Measurements from ENCODE around the gene HCFC1. TPM values are rescaled to one million over a fixed set of nuclear protein-coding genes. Genes with fewer than 3 reads are reported as not detected.
"Not testable (repeated sequence)": the region's sequence is repeated elsewhere in the genome, so short reads cannot be mapped to it uniquely, and the experiment has no call there.

Gene HCFC1
- total RNA-seq, 2 experiments from 2014 or later = 90.4 to 93.0 TPM

- no peak for DNase-seq
- peaks cover 46% of the 10 kb centered on the region for H3K4me1 Mint-ChIP-seq (ENCODE audit: low read depth)
- intact Hi-C loops (cut with micrococcal nuclease) = loop anchor here (5.0 kb wide), 1 partner anchor 39 kb away; no protein-coding TSS in a partner anchor
- H3K27ac Mint-ChIP-seq = peak overlapping the region; percentile 94
- no peak overlapping the region for H3K4me3 Mint-ChIP-seq
- H3K27me3 Mint-ChIP-seq = no peaks in the 10 kb centered on the region
- ChIA-PET POLR2A (interaction anchor here (0.7 to 3.4 kb wide), 2 partner anchors 13 to 15 kb away, joined by 3 to 40 read pairs; partner anchors contain the start of genes HCFC1 and TMEM187), CTCF (no interaction called here)
- peaks cover 7% of the 10 kb centered on the region for H3K36me3 Mint-ChIP-seq
- H3K9me3 Mint-ChIP-seq = no peaks in the 10 kb centered on the region
Measured at GRCh38 chrX:153983321-153983801, 11.7 kb upstream of the HCFC1 start.

DNA sequence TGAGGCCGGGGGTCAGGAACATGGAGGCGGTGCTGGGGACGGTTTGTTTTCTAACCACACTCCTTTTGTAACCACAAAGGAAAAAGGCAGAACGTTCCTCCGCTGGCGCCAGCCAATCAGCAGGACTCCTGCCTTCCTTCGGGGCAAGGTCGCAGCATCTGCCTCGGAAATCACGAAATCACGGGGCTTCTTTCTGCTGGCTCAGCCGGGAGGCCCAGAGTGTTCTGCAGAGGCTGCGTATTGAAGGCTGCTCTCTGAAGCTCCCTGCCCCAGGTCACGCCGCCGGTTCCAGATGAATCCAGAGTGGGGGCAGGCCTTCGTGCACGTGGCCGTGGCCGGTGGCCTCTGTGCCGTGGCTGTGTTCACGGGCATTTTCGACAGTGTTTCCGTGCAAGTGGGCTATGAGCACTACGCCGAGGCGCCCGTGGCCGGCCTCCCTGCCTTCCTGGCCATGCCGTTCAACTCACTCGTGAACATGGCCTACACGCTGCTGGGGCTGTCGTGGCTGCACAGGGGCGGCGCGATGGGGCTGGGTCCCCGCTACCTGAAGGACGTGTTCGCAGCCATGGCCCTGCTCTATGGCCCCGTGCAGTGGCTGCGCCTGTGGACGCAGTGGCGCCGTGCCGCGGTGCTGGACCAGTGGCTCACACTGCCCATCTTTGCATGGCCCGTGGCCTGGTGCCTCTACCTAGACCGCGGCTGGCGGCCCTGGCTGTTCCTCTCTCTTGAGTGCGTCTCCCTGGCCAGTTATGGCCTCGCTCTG, 10.3 kb upstream of the HCFC1 start:
- POLR2A ChIA-PET = interaction anchor here (1.2 to 3.4 kb wide), 4 partner anchors 8 to 57 kb away, joined by 3 to 40 read pairs (median 6); partner anchors contain the start of genes ARHGAP4, HCFC1, IRAK1 and TMEM187
- intact Hi-C loops (cut with micrococcal nuclease) = loop anchor here (1.0 to 5.0 kb wide), 2 partner anchors 10 to 40 kb away; partner anchors contain the start of gene TMEM187
- Mint-ChIP-seq H3K36me3 (peaks cover 7% of the 10 kb centered on the region), H3K27ac (peak overlapping the region; percentile 94), H3K4me1 (ENCODE audit: low read depth) (peaks cover 46% of the 10 kb centered on the region), H3K27me3 (no peaks in the 10 kb centered on the region), H3K4me3 (peak overlapping the region; percentile 62), H3K9me3 (no peaks in the 10 kb centered on the region)
- peak; percentile 86 for DNase-seq
- CTCF ChIA-PET = interaction anchor here (0.9 to 1.7 kb wide), 2 partner anchors 11 to 12 kb away, joined by 4 read pairs; partner anchors contain the start of gene HCFC1

DNA sequence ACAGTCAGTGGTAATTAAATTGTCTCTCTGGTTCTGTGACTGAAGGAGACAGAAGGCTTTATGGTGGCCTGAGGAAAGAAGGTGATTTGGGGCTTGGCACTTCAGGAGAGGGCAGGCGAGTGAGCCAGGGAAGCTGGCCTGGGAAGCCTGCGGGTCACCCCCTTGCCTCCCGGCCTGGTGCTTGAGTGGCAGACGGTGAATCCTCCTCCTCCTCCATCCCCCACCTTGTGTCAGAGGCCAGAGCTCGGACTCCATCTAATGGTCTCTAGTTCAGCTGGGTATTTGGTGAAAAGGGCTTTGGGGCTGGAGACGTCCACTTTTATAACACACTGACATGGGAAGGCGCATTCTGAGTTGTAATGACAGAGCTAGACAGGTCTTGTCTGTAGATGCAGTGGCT, 9.6 kb upstream of the HCFC1 start:
- peak overlapping the region; percentile 94 for H3K27ac Mint-ChIP-seq
- no peaks in the 10 kb centered on the region for H3K9me3 Mint-ChIP-seq
- H3K36me3 Mint-ChIP-seq = peaks cover 7% of the 10 kb centered on the region
- no peaks in the 10 kb centered on the region for H3K27me3 Mint-ChIP-seq
- no peak for DNase-seq
- ChIA-PET POLR2A (interaction anchor here (1.2 to 3.4 kb wide), 4 partner anchors 9 to 56 kb away, joined by 3 to 40 read pairs (median 6); partner anchors contain the start of genes ARHGAP4, HCFC1, IRAK1 and TMEM187), CTCF (interaction anchor here (1.7 kb wide), 1 partner anchor 10 kb away, joined by 4 read pairs; the partner anchor contains the start of gene HCFC1)
- peak overlapping the region; percentile 62 for H3K4me3 Mint-ChIP-seq
- peaks cover 46% of the 10 kb centered on the region for H3K4me1 Mint-ChIP-seq (ENCODE audit: low read depth)
- intact Hi-C loops (cut with micrococcal nuclease) = loop anchor here (1.0 to 5.0 kb wide), 2 partner anchors 9 to 41 kb away; partner anchors contain the start of gene TMEM187

GRCh38 chrX:153980394-153980793, 8.8 kb upstream of the HCFC1 start:
- not testable (repeated sequence) for H3K27me3 Mint-ChIP-seq, H3K36me3 Mint-ChIP-seq, H3K9me3 Mint-ChIP-seq
- H3K4me1 Mint-ChIP-seq (ENCODE audit: low read depth) = peaks cover 50% of the 10 kb centered on the region
- POLR2A ChIA-PET = interaction anchor here (0.8 to 3.4 kb wide), 3 partner anchors 10 to 58 kb away, joined by 3 to 40 read pairs (median 7); partner anchors contain the start of genes HCFC1, IRAK1 and TMEM187
- peak overlapping the region; percentile 69 for H3K4me3 Mint-ChIP-seq
- intact Hi-C loops (cut with micrococcal nuclease) = loop anchor here (5.0 kb wide), 1 partner anchor 42 kb away; no protein-coding TSS in a partner anchor
- peak; percentile 50 for DNase-seq
- H3K27ac Mint-ChIP-seq = peak overlapping the region; percentile 94
- CTCF ChIA-PET = interaction anchor here (0.6 to 1.7 kb wide), 2 partner anchors 9 to 33 kb away, joined by 3 to 4 read pairs; partner anchors contain the start of gene HCFC1

- no peak for DNase-seq
- ChIA-PET POLR2A (interaction anchor here (1.2 to 1.6 kb wide), 2 partner anchors 15 to 46 kb away, joined by 3 to 5 read pairs; no protein-coding TSS in a partner anchor), CTCF (interaction anchor here (0.9 to 1.0 kb wide), 2 partner anchors 38 to 45 kb away, joined by 3 read pairs; partner anchors contain the start of gene IRAK1)
- intact Hi-C loops (cut with micrococcal nuclease) = loop anchor here (10.0 kb wide), 2 partner anchors 120 to 400 kb away; partner anchors contain the start of genes EMD, FLNA and MECP2
- peak overlapping the region; percentile 88 for H3K4me3 Mint-ChIP-seq
- H3K4me1 Mint-ChIP-seq (ENCODE audit: low read depth) = peaks cover 17% of the 10 kb centered on the region
- peaks cover 5% of the 10 kb centered on the region for H3K36me3 Mint-ChIP-seq
- peak overlapping the region; percentile 99 for H3K27ac Mint-ChIP-seq
- H3K27me3 Mint-ChIP-seq = no peaks in the 10 kb centered on the region
- H3K9me3 Mint-ChIP-seq = no peaks in the 10 kb centered on the region
Measured at GRCh38 chrX:153974726-153975286, 3.2 kb upstream of the HCFC1 start.

DNA sequence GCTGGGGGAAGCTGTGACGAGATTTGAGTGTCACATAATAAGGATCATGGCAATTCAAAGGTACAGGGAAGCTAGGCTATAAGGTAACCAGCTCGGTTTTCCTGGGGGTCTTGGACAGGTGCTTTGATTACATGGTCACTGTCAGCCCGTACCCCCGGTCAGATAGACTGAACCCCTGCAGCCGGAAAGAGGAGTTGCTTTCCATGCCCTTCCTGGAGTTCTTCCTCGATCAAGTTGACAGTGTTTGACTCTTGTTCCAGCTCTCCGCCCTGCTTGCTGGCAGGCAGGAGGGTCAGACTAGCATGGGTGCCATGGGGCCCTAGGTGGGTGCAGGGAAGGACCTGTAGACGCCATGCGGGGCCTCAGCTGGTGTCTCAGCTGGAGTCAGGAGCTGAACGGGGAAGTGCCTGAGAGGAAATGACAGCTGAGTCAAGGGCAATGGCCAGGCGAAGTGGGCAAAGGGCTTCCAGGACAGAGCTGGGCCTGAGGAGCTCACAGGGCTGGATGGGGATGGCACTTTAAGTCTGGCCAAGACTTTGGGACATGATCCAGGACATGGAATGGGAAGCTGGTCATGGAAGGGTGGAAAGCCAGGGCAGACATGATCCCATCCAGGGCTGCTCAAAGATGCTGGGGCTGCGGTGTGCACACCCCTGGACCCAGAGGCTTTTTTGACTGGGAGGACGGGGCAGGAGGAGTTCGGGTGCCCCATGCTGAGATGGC, 2.5 kb upstream of the HCFC1 start:
- peak overlapping the region; percentile 88 for H3K4me3 Mint-ChIP-seq
- intact Hi-C loops (cut with micrococcal nuclease) = loop anchor here (10.0 kb wide), 2 partner anchors 121 to 401 kb away; partner anchors contain the start of genes EMD, FLNA and MECP2
- peaks cover 17% of the 10 kb centered on the region for H3K4me1 Mint-ChIP-seq (ENCODE audit: low read depth)
- ChIA-PET POLR2A (interaction anchor here (1.2 to 8.7 kb wide), 5 partner anchors 7 to 49 kb away, joined by 3 to 68 read pairs (median 7); partner anchors contain the start of gene ARHGAP4), CTCF (interaction anchor here (1.0 kb wide), 2 partner anchors 15 to 46 kb away, joined by 3 read pairs; partner anchors contain the start of gene IRAK1)
- no peak for DNase-seq
- H3K27me3 Mint-ChIP-seq = no peaks in the 10 kb centered on the region
- H3K9me3 Mint-ChIP-seq = no peaks in the 10 kb centered on the region
- peaks cover 11% of the 10 kb centered on the region for H3K36me3 Mint-ChIP-seq
- peak overlapping the region; percentile 99 for H3K27ac Mint-ChIP-seq

GRCh38 chrX:153973127-153974002, 1.7 kb upstream of the HCFC1 start:
- intact Hi-C loops (cut with micrococcal nuclease) = loop anchor here (10.0 kb wide), 2 partner anchors 121 to 401 kb away; partner anchors contain the start of genes EMD, FLNA and MECP2
- peaks cover 17% of the 10 kb centered on the region for H3K4me1 Mint-ChIP-seq (ENCODE audit: low read depth)
- peak overlapping the region; percentile 88 for H3K4me3 Mint-ChIP-seq
- H3K27me3 Mint-ChIP-seq = no peaks in the 10 kb centered on the region
- CTCF ChIA-PET = interaction anchor here (1.0 kb wide), 3 partner anchors 16 to 47 kb away, joined by 3 read pairs; partner anchors contain the start of gene IRAK1
- POLR2A ChIA-PET = interaction anchor here (1.0 to 8.7 kb wide), 6 partner anchors 8 to 48 kb away, joined by 3 to 68 read pairs (median 6); partner anchors contain the start of gene ARHGAP4
- H3K36me3 Mint-ChIP-seq = peaks cover 13% of the 10 kb centered on the region
- peak overlapping the region; percentile 99 for H3K27ac Mint-ChIP-seq
- no peaks in the 10 kb centered on the region for H3K9me3 Mint-ChIP-seq
- no peak for DNase-seq

DNA sequence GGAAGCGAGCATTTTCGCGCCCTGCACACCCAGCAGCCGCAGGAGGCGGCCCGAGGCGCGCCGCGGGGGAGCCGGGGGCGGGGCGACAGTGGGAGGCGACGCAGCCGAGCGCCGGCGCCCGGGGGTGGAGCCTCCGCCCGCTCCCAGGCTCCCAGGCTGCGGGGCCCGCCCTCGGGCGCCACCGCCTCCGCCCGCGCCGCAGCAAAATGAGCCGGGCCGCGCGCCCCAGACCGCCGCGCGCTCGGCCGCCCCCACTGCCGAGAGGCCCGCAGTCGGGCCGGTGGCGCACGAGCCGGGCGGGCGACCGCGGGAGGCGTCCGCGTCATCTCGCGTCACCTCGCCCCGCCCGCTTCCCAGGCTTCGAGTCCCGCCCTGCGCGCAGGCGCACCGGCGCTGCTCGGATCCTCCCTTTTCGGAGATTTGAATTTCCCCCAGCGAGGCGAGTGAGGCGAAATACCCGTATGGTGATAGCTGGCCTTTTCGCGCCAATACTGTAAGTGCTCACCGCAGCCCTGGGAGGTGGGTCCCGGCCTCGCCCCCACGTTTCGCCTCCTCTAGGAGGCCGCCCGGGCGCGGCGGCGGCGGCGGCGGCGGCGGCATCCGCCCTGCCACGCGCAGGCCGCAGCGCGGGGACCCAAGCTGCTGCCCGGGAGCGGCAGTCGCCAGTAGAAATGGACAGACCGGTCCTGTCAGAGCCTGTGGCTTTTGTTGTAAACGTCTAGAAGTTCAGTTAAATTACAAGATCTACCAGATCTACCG, 929 bp upstream of the HCFC1 start, which contains the start of gene TMEM187:
Gene TMEM187, plus strand, starts transcription at position 387 of the 759 bp plus-strand sequence. CDS start 9,309 bp downstream, outside the sequence.
- Mint-ChIP-seq H3K4me3 (peak within 1 kb of the TSS; percentile 100), H3K9me3 (no peaks in the 10 kb centered on the region), H3K27me3 (no peaks in the 10 kb centered on the region), H3K36me3 (peaks cover 19% of the 10 kb centered on the region), H3K4me1 (ENCODE audit: low read depth) (peaks cover 24% of the 10 kb centered on the region), H3K27ac (peak within 1 kb of the TSS; percentile 100)
- CTCF ChIA-PET = interaction anchor here (0.7 to 1.0 kb wide), 2 partner anchors 25 to 40 kb away, joined by 3 read pairs; no protein-coding TSS in a partner anchor
- peak; percentile 93 for DNase-seq
- intact Hi-C loops (cut with micrococcal nuclease) = loop anchor here (1.0 to 10.0 kb wide), 5 partner anchors 9 to 402 kb away; partner anchors contain the start of genes EMD, FLNA and MECP2
- POLR2A ChIA-PET = interaction anchor here (1.0 to 8.7 kb wide), 4 partner anchors 9 to 47 kb away, joined by 3 to 68 read pairs (median 24); partner anchors contain the start of gene ARHGAP4

- ChIA-PET CTCF (interaction anchor here (0.5 to 1.2 kb wide), 3 partner anchors 10 to 43 kb away, joined by 3 to 4 read pairs (median 3); no protein-coding TSS in a partner anchor), POLR2A (interaction anchor here (0.8 to 8.7 kb wide), 7 partner anchors 10 to 397 kb away, joined by 3 to 68 read pairs (median 5); partner anchors contain the start of genes ARHGAP4 and MECP2)
- Mint-ChIP-seq H3K27me3 (no peaks in the 10 kb centered on the region), H3K36me3 (peaks cover 19% of the 10 kb centered on the region), H3K27ac (peak overlapping the region; percentile 100), H3K4me1 (ENCODE audit: low read depth) (peaks cover 37% of the 10 kb centered on the region), H3K9me3 (no peaks in the 10 kb centered on the region), H3K4me3 (peak overlapping the region; percentile 100)
- peak; percentile 92 for DNase-seq
- intact Hi-C loops (cut with micrococcal nuclease) = loop anchor here (1.0 to 10.0 kb wide), 3 partner anchors 124 to 404 kb away; partner anchors contain the start of genes ABCD1, BCAP31, EMD and FLNA
Measured at GRCh38 chrX:153971124-153971449, 531 bp downstream of the HCFC1 start.

Data from activated CD4-positive, alpha-beta memory T cell treated with anti-CD3 and anti-CD28 coated beads for 36 hours (primary cell).